ENCODE measurements around the gene ZFX.

Gene ZFX

DNA sequence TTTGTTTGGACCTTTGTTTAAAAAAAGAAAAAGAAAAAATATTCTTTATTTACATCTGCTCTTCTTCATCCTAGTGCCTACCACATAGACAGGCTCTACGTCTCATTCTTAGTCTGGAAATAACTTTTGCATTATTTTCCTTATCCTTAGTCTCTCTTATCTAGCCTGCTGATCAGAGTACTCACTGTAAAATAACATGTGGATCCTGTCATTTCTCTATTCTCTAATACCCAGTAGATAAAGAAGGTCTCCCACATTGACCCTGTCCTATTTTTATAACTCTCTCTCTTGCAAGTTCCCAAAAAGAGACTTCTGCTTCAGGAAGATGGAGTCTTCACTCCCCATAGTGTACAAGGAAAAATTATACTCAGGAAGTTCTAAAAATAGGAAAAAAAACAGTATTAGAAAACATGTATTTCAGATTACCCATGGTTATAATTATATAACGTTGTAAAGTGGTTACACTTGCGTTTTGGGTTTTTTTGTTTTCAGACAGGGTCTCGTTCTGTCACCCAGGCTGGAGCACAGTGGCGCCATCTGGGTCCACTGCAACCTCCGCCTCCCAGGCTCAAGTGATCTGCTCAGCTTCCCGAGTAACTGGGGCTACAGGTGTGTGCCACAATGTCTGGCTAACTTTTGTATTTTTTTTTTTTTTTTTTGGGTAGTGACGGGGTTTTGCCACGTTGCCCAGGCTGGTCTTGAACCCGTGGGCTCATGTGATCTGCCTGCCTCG lies 23.8 kb downstream of the ZFX start:
- Histone ChIP-seq H3K4me3 (replicated peaks; ENCODE audit: insufficient read depth, low read length) (no peak overlapping the region), H3K27ac (replicated peaks) (no peak overlapping the region), H3K27me3 (ENCODE audit: insufficient read depth, poor library complexity, severe bottlenecking) (no peaks in the 10 kb centered on the region)
- TF ChIP-seq SPI1 (IDR thresholded peaks at IDR 0.05; ENCODE audit: borderline replicate concordance, low read depth) (no peak), POLR2AphosphoS5 (IDR thresholded peaks at IDR 0.05; ENCODE audit: low read depth) (no peak), GABPA (IDR thresholded peaks at IDR 0.05; ENCODE audit: low read depth) (no peak), CTCF (IDR thresholded peaks at IDR 0.05; ENCODE audit: insufficient read depth, low read length) (no peak)
- TF ChIP-seq, protein P1, sequence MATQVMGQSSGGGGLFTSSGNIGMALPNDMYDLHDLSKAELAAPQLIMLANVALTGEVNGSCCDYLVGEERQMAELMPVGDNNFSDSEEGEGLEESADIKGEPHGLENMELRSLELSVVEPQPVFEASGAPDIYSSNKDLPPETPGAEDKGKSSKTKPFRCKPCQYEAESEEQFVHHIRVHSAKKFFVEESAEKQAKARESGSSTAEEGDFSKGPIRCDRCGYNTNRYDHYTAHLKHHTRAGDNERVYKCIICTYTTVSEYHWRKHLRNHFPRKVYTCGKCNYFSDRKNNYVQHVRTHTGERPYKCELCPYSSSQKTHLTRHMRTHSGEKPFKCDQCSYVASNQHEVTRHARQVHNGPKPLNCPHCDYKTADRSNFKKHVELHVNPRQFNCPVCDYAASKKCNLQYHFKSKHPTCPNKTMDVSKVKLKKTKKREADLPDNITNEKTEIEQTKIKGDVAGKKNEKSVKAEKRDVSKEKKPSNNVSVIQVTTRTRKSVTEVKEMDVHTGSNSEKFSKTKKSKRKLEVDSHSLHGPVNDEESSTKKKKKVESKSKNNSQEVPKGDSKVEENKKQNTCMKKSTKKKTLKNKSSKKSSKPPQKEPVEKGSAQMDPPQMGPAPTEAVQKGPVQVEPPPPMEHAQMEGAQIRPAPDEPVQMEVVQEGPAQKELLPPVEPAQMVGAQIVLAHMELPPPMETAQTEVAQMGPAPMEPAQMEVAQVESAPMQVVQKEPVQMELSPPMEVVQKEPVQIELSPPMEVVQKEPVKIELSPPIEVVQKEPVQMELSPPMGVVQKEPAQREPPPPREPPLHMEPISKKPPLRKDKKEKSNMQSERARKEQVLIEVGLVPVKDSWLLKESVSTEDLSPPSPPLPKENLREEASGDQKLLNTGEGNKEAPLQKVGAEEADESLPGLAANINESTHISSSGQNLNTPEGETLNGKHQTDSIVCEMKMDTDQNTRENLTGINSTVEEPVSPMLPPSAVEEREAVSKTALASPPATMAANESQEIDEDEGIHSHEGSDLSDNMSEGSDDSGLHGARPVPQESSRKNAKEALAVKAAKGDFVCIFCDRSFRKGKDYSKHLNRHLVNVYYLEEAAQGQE (IDR thresholded peaks at IDR 0.05; ENCODE audit: insufficient replicate concordance, low read depth), result no peak
- DNase-seq (ENCODE audit: low read depth in 1 of 2, low spot score in 1 of 2), result no peak

DNA sequence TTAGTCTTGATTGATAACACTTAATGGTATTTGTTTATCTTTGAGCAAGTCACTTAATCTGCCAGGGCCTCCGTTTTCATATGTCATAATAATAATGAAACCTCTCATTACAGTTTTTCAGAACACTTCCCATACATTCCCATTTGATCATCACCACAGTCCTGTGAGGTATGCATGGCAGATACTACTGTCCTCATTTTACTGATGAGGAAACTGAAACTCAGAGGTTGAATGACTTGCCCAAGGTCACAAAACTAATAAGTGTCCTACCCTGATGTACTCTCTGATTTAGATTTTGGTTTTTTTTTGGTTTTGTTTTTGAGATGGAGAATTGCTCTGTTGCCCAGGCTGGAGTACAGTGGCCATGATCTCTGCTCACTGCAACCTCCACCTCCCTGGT lies 25.7 kb downstream of the ZFX start:
- Histone ChIP-seq H3K27me3 (ENCODE audit: insufficient read depth, poor library complexity, severe bottlenecking) (no peaks in the 10 kb centered on the region), H3K4me3 (replicated peaks; ENCODE audit: insufficient read depth, low read length) (no peak overlapping the region), H3K27ac (replicated peaks) (no peak overlapping the region)
- DNase-seq (ENCODE audit: low read depth in 1 of 2, low spot score in 1 of 2), result no peak
- no peak for TF ChIP-seq POLR2AphosphoS5 (IDR thresholded peaks at IDR 0.05; ENCODE audit: low read depth)
- TF ChIP-seq CTCF (IDR thresholded peaks at IDR 0.05; ENCODE audit: insufficient read depth, low read length), result no peak

DNA sequence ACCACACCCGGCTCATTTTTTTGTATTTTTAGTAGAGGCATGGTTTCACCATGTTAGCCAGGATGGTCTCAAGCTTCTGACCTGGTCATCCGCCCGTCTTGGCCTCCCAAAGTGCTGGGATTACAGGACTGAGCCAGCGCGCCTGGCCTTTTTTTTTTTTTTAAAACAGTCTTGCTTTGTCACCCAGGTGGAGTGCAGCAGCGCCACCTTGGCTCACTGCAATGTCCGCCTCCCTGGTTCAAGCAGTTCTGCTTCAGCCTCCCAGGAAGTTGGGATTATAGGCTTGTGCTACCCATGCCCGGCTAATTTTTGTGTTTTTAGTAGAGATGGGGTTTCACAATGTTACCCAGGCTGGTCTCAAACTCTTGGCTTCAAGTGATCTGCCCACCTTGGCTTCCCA lies 28.9 kb downstream of the ZFX start:
- Histone ChIP-seq H3K27me3 (ENCODE audit: insufficient read depth, poor library complexity, severe bottlenecking) (no peaks in the 10 kb centered on the region), H3K4me3 (replicated peaks; ENCODE audit: insufficient read depth, low read length) (no peak overlapping the region), H3K27ac (replicated peaks) (no peak overlapping the region)
- no peak for TF ChIP-seq GABPA (IDR thresholded peaks at IDR 0.05; ENCODE audit: low read depth)
- TF ChIP-seq SPI1 (IDR thresholded peaks at IDR 0.05; ENCODE audit: borderline replicate concordance, low read depth), result no peak
- no peak for TF ChIP-seq CTCF (IDR thresholded peaks at IDR 0.05; ENCODE audit: insufficient read depth, low read length)
- no peak for TF ChIP-seq POLR2AphosphoS5 (IDR thresholded peaks at IDR 0.05; ENCODE audit: low read depth)
- TF ChIP-seq, protein P1 (IDR thresholded peaks at IDR 0.05; ENCODE audit: insufficient replicate concordance, low read depth), result no peak
- DNase-seq (ENCODE audit: low read depth in 1 of 2, low spot score in 1 of 2), result no peak

- no peak overlapping the region for H3K27ac ChIP-seq (replicated peaks)
- H3K4me3 ChIP-seq (replicated peaks; ENCODE audit: insufficient read depth, low read length), result no peak overlapping the region
- TF ChIP-seq GABPA (IDR thresholded peaks at IDR 0.05; ENCODE audit: low read depth) (no peak), SPI1 (IDR thresholded peaks at IDR 0.05; ENCODE audit: borderline replicate concordance, low read depth) (no peak), POLR2AphosphoS5 (IDR thresholded peaks at IDR 0.05; ENCODE audit: low read depth) (no peak), CTCF (IDR thresholded peaks at IDR 0.05; ENCODE audit: insufficient read depth, low read length) (no peak)
- TF ChIP-seq, protein P1 (IDR thresholded peaks at IDR 0.05; ENCODE audit: insufficient replicate concordance, low read depth), result no peak
- H3K27me3 ChIP-seq (ENCODE audit: insufficient read depth, poor library complexity, severe bottlenecking), result no peaks in the 10 kb centered on the region
- DNase-seq (ENCODE audit: low read depth in 1 of 2, low spot score in 1 of 2), result no peak
Observed at GRCh38 chrX:24184018-24184417, 34.5 kb downstream of the ZFX start.

All from HL-60 (cell line).